ENCODE measurements around the gene INHBC. TPM values are rescaled to one million over a fixed set of nuclear protein-coding genes. Genes with fewer than 3 reads are reported as not detected.

The INHBC gene
- polyA plus RNA-seq, 3 donors: 0.22 to 0.27 (median 0.26) TPM

DNA sequence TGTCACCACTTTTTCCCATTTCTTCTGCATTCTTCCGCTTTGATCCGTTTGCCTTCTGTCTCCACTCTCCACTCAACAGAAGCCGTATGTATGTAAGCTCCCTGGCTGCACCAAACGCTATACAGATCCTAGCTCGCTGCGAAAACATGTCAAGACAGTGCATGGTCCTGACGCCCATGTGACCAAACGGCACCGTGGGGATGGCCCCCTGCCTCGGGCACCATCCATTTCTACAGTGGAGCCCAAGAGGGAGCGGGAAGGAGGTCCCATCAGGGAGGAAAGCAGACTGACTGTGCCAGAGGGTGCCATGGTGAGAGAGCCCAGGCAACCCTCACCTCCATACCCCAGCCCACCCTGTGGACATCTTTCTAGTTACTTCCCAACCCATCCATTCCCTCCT lies 33.3 kb downstream of the INHBC start:
- no peak for DNase-seq

DNA sequence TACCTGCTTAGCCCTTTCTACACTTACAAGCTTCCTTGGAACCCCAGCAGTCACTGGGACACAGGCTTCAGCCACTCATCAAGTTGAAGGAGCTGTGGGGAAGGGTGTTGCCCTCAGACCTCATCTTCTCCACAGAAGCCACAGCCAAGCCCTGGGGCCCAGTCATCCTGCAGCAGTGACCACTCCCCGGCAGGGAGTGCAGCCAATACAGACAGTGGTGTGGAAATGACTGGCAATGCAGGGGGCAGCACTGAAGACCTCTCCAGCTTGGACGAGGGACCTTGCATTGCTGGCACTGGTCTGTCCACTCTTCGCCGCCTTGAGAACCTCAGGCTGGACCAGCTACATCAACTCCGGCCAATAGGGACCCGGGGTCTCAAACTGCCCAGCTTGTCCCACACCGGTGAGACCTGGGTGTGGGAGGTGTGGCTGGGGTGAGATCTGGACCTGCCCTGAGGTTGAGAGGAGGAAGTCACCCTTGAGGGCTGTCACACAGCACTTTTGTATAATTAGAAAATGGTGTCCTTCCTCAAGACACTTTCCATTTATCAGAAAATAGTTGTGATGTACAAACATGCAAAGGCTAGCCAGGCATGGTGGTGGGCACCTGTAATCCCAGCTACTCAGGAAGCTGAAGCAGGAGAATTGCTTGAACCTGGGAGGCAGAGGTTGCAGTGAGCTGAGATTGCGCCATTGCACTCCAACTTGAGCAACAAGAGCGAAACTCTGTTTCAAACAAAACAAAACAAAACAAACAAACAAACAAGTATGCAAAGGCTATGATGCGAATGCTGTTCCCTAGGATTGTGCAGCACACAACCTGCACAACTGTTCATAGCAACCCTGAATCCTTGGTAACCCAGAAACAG lies 34.9 kb downstream of the INHBC start:
- no peak for DNase-seq

DNA sequence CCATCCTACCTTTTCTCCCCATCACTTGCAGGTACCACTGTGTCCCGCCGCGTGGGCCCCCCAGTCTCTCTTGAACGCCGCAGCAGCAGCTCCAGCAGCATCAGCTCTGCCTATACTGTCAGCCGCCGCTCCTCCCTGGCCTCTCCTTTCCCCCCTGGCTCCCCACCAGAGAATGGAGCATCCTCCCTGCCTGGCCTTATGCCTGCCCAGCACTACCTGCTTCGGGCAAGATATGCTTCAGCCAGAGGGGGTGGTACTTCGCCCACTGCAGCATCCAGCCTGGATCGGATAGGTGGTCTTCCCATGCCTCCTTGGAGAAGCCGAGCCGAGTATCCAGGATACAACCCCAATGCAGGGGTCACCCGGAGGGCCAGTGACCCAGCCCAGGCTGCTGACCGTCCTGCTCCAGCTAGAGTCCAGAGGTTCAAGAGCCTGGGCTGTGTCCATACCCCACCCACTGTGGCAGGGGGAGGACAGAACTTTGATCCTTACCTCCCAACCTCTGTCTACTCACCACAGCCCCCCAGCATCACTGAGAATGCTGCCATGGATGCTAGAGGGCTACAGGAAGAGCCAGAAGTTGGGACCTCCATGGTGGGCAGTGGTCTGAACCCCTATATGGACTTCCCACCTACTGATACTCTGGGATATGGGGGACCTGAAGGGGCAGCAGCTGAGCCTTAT lies 35.8 kb downstream of the INHBC start:
- no peak for DNase-seq

DNA sequence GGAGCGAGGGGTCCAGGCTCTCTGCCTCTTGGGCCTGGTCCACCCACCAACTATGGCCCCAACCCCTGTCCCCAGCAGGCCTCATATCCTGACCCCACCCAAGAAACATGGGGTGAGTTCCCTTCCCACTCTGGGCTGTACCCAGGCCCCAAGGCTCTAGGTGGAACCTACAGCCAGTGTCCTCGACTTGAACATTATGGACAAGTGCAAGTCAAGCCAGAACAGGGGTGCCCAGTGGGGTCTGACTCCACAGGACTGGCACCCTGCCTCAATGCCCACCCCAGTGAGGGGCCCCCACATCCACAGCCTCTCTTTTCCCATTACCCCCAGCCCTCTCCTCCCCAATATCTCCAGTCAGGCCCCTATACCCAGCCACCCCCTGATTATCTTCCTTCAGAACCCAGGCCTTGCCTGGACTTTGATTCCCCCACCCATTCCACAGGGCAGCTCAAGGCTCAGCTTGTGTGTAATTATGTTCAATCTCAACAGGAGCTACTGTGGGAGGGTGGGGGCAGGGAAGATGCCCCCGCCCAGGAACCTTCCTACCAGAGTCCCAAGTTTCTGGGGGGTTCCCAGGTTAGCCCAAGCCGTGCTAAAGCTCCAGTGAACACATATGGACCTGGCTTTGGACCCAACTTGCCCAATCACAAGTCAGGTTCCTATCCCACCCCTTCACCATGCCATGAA lies 36.5 kb downstream of the INHBC start:
- no peak for DNase-seq

DNA sequence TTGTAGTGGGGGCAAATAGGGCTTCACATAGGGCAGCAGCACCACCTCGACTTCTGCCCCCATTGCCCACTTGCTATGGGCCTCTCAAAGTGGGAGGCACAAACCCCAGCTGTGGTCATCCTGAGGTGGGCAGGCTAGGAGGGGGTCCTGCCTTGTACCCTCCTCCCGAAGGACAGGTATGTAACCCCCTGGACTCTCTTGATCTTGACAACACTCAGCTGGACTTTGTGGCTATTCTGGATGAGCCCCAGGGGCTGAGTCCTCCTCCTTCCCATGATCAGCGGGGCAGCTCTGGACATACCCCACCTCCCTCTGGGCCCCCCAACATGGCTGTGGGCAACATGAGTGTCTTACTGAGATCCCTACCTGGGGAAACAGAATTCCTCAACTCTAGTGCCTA lies 37.1 kb downstream of the INHBC start:
- DNase-seq: no peak

DNA sequence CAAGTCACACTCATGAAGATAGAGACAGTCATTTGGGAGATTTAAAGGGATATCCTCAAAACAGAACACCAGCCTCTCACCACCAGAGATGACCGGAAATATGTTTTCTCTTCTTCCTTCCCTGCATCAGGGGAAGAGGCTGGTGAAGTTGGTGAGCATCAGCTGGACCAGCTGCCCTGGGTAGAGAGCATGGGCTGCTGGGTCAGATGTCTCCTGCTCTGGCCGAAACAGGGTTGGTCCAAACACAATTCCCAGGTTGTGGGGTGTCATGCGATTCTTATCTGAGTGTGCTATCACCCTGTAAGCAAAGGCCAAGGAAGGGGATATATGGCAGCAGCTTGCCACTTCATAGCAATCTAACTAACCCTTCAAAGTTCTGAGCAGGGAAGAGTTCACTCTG lies 37.8 kb downstream of the INHBC start:
- no peak for DNase-seq

DNA sequence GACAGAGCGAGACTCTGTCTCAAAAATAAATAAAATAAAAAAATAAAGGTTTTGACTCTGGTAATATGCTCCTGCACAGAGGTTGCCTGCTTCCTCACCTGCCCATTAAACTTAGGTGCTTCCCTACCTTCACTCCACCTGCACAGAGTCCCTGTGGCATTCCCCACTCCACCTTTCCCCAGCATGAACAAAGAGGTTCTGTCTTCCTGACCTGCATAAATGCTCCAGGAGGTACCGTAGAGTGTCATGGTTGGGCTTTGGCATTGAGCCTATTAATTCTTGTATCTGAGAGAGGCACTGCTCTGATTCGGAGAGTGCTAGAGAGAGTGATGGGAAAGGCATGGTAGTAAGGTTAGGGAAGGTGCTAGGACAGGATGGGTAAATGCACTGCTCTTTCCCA lies 38.8 kb downstream of the INHBC start:
- DNase-seq: no peak

DNA sequence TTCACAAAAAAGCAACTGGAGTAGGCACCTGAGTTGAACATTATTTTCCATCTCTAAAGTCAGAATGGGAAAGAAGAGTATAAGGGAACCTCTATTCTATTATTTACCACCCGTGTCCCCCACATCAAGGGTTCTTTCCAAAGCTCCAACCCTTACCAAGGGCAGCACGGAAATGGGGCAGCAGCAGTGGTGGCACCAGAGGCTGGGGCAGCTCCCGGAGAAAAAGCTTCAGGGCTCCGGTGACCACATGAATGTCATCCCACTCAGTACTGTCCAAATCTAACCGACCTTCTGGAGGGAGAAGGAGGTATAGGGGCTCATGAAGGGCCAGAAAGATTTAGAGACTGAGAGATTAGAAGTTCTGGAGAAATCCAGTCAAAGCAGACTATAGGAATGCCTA lies 39.3 kb downstream of the INHBC start:
- no peak for DNase-seq

DNA sequence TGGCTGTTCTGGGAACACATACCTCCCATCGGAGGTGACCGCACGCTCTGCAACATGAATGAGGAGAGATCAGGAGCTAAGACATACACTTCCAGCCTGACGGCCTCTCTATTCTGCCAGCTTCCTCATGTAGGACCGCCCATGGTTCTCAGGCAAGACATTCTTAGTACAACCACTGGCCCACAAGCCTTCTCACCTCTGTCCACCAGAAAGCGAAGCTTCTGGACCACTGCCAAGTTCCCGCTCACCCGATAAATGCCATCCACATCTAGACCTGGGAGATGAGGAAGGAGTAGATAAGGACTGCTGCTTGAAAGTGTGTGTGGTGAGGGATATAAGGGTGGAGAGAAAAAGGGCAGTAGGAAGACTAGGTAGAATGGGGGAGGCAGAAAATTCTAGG lies 39.8 kb downstream of the INHBC start:
- no peak for DNase-seq

DNA sequence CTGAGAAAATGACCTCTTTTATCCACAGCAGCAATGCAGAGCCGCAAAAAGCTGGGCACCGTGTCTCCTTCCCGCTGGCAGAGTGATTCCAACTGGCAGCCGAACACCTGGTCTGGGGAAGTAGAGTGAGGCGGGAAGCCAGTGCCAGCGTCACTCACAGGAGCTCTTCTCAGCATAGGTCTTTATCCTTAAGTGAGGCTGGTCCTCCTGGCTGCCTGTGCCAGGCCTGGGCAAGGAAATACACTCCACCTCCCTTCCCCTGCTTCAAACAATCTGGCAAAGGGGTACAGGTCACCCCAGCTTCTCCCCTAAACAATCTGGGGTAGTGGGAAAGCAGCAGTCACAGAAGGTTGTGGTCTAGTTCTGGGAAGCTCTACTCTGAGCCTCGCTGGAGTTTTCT lies 40.3 kb downstream of the INHBC start:
- DNase-seq: no peak

DNA sequence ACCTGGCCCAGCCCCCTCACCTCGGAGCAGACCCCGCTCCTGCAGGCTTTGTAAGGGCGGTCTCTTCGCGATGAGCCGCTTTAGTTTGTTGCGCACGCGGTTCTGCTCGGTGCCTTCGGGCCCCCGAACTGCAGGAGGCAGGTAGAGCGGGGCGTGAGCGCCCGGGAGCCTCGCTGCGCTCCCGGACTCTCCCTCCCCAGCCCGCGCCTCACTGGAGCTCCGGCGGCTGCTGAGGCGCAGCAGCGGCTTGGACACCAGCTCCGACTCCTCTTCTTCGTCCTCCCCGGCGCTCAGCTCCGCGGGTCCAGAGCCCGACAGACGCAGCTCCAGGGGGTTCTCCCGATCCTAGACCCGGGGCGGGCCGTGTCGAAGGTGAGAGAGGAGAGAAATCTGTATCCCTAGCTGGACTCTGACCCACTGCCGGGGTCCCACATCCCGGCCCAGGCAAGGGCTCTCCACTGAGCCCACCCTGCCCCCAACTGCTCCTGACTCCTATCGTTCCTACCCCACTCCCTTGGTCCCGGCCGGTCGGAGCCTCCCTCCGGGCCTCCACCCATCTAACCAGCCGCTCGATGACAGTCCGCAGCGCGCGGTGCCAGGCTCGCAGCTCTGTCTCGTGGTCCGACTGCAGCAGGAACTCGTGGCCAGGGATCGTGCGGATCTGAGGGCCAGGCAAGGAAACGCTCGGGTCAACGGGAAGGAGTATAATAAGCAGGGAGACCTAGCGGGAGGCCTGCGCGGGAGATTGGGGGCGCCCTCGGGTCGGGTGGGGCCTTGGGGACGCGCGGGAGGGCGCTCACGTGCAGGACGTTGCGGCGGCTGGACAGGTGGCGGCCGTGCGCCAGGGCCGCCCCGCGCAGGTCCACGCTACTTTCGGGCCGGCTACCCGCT lies 40.9 kb downstream of the INHBC start:
- DNase-seq: no peak

DNA sequence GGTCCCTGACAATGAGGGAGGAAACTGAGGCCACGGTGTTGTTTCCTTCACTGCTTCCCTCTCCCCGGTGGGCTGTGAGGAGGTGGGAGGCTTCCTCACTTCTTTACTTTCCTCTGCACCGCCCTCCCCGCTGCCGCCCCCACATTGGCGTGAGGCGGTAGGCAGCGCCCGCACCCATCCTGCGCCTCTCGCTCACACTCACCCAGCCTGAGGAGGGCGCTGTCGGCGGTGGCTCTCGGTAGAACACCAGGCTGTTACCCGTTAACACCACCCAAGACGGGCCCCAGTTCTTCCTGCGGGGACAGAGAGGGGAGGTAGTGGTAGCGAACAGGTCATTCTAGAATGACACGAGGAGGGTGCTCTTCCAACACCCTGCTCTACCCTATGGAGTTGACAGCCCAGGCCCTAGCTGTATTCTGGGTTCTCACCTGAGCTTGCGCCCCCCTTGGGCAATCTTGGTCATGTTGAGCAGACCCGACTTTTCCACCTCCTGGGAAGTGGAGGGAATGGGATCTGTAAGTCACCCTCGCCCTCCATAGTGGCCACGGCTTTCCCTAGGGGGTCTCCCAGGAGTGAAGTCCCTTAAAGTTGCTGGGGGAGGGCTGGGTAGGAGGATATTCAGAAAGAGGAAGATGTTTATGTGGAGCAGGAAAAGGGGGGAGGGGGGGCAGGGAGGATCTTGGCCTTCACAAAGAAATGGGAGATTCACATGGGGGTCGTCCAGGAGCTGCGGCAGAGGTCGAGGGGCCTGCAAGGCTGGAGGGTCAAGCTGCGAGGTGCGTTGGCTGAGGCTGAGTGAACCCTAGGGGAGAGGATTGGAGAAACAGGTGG lies 41.8 kb downstream of the INHBC start:
- DNase-seq: no peak

DNA sequence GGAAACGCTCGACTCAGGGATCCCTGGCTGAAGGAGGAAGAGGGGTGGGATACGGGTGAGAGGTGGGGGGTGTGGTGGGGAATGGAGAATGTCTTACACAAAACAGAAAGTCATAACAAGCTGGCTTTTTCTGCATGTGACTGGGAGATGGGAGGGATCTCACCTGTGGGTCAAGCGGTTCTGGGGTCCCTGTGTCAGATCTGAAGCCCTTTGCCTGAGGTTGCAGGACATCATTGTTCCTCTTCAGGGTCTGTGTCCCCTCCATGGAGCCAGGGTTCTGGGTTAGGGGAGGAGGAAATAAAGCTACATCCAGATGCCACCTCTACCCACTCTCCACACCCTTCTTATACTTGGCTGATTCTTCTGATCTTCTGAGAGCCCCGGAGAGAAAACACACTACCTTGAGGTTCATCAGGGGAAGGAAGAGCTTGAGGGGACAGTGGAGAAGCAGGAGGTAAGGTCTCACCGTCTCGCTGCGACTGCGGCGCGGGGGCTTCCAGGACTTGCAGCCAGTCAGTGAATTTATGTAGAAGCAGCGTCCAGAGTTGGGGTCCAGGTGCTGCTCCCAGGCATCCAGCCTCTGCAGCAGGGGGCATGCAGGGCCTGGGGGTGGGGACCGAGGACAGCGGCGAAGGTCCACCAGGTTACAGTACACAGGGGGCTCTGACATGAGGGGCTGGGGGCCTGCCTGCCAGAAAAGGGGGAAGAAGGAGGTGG lies 42.6 kb downstream of the INHBC start:
- no peak for DNase-seq

DNA sequence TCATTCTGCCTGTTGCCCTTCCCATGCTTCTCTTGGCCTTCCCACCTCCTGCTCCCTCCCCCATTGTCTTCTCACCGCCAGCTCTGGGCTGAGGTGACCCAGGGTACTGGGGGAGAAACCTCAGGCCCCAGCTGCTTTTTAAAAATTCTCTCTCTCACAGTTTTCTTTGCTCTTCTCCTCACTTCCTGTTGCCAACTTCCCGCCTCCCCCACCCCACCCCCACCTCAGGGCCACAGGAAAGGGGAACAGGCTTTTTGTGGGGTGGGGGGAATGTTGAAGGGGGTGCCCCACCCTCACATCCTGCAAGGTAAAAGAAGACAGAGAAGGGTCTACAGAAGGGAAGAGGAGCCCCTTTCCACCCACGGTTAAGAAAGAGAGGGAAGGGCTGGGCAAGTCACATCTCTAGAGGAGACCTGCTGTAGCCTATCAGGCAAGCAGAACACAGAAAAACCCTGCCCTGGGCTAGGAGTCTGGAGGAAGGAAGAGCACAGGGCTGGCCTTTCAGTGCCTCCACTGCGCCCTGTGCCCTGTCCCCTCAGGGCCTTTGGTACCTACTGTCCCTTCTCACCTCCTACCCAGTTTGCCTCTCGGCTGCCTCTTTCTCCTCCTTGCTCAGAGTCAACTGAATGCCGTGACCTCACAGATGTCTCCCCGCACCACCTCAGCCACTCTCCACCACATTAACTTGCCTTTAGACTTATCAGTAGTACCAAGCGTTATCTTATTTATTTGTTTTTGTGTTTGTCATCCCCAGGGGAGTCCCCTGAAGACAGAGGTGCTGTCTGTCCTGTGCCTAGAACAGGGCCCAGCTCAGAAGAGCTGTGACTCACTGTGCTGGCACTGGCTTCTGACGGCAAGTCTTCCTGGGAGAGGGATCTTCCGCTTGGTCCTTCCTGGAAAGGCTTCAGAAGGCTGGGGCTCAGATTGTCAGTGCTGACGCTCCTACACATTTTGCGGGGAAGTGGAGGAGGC lies 43.4 kb downstream of the INHBC start:
- DNase-seq: no peak

DNA sequence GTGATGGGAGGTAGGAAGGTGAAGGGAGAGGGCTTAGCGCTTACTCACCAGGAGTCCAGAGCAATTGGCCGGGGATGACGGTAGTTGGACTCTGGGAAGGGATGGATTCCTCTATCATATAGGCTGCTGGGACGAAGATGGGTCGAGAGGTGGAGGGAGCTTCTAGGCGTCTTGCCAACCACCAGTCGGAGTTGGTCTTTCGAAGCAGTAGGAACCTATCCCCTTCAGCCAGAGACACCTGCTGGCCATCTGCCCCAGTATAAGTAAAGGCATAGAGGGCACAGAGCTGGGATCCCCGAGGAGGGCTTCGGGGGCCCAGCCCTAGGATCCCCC lies 44.4 kb downstream of the INHBC start:
- DNase-seq: no peak

DNA sequence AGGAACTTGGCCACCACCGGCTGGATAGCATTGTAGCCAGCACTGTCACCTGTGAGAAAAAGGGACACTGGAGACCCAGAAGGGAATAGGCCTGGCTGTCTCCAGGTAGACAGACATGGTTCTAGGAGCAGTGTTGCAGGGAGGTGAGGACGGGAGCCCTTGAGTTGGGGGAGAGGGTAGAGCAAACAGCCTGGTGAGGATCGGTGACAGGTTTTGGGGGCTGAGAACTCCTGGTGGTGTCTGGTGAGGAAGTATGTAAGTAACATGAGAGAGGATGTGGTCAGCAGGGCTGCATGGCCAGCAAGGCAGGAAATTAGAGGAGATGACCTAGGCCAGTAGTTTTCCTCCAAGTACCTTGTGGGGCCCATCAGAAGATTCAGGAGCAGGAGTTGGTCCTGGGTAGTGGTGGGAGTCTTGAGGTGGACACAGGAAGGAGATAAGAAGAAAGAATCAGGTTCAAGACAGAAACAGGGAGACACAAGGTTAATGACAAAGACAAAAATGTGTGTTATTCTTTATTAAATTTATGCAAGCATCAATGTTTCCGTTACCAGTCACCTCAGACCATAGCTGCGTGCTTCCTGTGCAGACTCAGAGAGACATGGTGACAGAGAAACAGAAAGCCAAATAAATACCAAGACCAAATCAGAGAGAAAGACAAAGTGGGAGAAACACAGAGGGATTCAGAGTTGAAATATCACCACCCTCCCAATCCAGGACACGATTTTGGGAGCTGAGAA lies 45.0 kb downstream of the INHBC start, which contains the start of gene ARHGAP9:
TSS of gene ARHGAP9 (minus strand) at position 491 of the 740 bp plus-strand sequence. CDS start at position 31, 460 bp downstream.
- DNase-seq: no peak

DNA sequence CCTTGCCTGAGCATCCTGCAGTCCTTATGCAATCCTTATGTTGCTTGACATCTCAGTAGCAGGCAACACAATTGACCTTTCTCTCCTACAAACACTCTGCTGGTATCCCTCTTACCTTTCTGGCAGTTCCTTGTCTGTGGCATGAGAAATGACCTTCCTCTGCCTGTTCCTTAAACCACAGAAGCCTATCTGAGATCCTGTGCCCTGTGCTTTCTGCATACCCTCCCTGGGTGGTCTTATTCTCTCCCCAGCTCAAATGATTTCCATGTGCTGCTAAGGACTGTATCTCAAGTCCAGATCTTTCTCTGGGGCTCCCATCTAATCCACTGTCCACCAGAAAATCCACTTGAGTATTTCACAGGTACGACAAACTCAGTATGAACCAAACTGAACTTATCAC lies 47.1 kb downstream of the INHBC start:
- DNase-seq: no peak

DNA sequence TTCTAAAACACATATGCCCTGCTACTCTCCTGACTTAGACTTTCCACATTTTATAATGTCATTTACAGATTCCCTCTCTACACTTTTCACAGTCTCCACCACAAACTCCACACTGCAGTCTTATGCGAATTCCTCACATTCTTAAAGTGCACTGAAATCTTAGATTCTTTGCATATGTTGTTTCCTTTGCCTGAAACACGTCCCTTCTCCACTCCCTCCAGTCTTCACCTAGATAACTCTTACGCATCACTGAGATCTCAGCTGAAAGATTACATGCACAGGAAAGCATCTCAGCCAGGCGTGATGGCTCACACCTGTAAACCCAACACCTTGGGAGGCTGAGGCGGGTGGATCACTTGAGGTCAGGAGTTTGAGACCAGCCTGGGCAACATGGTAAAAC lies 48.9 kb downstream of the INHBC start:
- no peak for DNase-seq

Measured in renal pelvis (tissue), 4 donors.